K562 (cell line): ENCODE results near the gene KLK14. TPM values are rescaled to one million over a fixed set of nuclear protein-coding genes. Genes with fewer than 3 reads are reported as not detected.

ENCODE experiments used
- AFF4 ChIP-seq: sonication (generic); formaldehyde crosslinking; IDR thresholded peaks from 2 replicates; pipeline ENCODE4 v1.8.0; 2023; ENCODE audit warnings: mild to moderate bottlenecking, missing genetic modification reagents
- BRCA1 ChIP-seq, 2 experiments: fragments of 450-650 bp in 1 of 2; sonication (generic) in 1 of 2; formaldehyde crosslinking in 1 of 2; IDR thresholded peaks; 2 replicates each; pipeline versions ENCODE4 v1.5.0 to v1.6.1; 2017 to 2020; ENCODE audit warnings: mild to moderate bottlenecking in 1 of 2, missing genetic modification reagents in 1 of 2
- CBFB ChIP-seq: sonication (generic); formaldehyde crosslinking; IDR thresholded peaks from 2 replicates; pipeline ENCODE4 v1.4.0; 2020; ENCODE audit warnings: mild to moderate bottlenecking, missing genetic modification reagents
- EGR1 ChIP-seq: fragments of 450-650 bp; conservative IDR thresholded peaks from 2 replicates; pipeline ENCODE4 v1.6.1; 2017; ENCODE audit warnings: mild to moderate bottlenecking
- FOXM1 ChIP-seq, 2 experiments: fragments of 450-650 bp in 1 of 2; sonication (generic) in 1 of 2; formaldehyde crosslinking in 1 of 2; IDR thresholded peaks; 2 replicates each; pipeline versions ENCODE4 v1.6.1 to v1.9.0; 2017 to 2022; ENCODE audit warnings: low read depth in 2 of 2, mild to moderate bottlenecking in 2 of 2, missing genetic modification reagents in 1 of 2, moderate library complexity in 1 of 2
- FOXP1 ChIP-seq: sonication (generic); formaldehyde crosslinking; IDR thresholded peaks from 2 replicates; pipeline ENCODE4 v1.8.0; 2022; ENCODE audit warnings: mild to moderate bottlenecking, missing genetic modification reagents
- IRF9 ChIP-seq: fragments of 450-650 bp; IDR thresholded peaks from 2 replicates; pipeline ENCODE4 v1.6.1; 2016; ENCODE audit warnings: missing biosample characterization, missing genetic modification characterization
- LARP7 ChIP-seq: fragments of 450-650 bp; IDR thresholded peaks from 2 replicates; pipeline ENCODE4 v1.6.1; 2016
- LCOR ChIP-seq: sonication (generic); formaldehyde crosslinking; IDR thresholded peaks from 2 replicates; pipeline ENCODE4 v1.8.0; 2022; ENCODE audit warnings: mild to moderate bottlenecking, missing genetic modification reagents
- LEF1 ChIP-seq: fragments of 450-650 bp; IDR thresholded peaks from 2 replicates; pipeline ENCODE4 v1.6.1; 2016; ENCODE audit warnings: mild to moderate bottlenecking
- PHB ChIP-seq: fragments of 250-450 bp; sonication (Bioruptor Pico); IDR thresholded peaks from 2 replicates; pipeline ENCODE4 v1.5.0; 2021
- PRDM10 ChIP-seq: fragments of 450-650 bp; IDR thresholded peaks from 2 replicates; pipeline ENCODE4 v1.6.1; 2018; ENCODE audit not compliant: partially characterized antibody
- RCOR1 ChIP-seq, 2 experiments: IDR thresholded peaks; 2 replicates each; pipeline ENCODE4 v1.6.1; 2012; ENCODE audit warnings: low read depth in 2 of 2, low read length in 2 of 2, borderline replicate concordance in 1 of 2, improper control_type of control experiment in 1 of 2
- SIRT6 ChIP-seq: IDR thresholded peaks from one replicate; pipeline ENCODE4 v1.6.1; 2012; ENCODE audit warnings: low read depth, mild to moderate bottlenecking, control low read depth, inconsistent platforms, low read length, moderate library complexity
- SMARCE1 ChIP-seq: fragments of 450-650 bp; IDR thresholded peaks from 2 replicates; pipeline ENCODE4 v1.7.1; 2016; ENCODE audit warnings: mild to moderate bottlenecking
- TEAD1 ChIP-seq, 2 experiments: fragments of 450-650 bp in 1 of 2; sonication (generic) in 1 of 2; formaldehyde crosslinking; IDR thresholded peaks; 2 replicates each; pipeline versions ENCODE4 v1.4.0 to v1.8.0; 2020 to 2022; ENCODE audit warnings: mild to moderate bottlenecking in 2 of 2, missing genetic modification reagents in 1 of 2
- ZKSCAN1 ChIP-seq: fragments of 150-350 bp; IDR thresholded peaks from 2 replicates; pipeline ENCODE4 v1.6.1; 2016; ENCODE audit warnings: low read depth, low read length
- ZKSCAN3 ChIP-seq: fragments of 250-450 bp; sonication (Bioruptor Pico); IDR thresholded peaks from 2 replicates; pipeline ENCODE4 v1.4.0; 2020
- ZNF324 ChIP-seq: fragments of 250-450 bp; sonication (Bioruptor Pico); IDR thresholded peaks from 2 replicates; pipeline ENCODE4 v1.4.0; 2020; ENCODE audit warnings: mild to moderate bottlenecking
- ZNF766 ChIP-seq: fragments of 200-800 bp; sonication (Bioruptor generic); conservative IDR thresholded peaks from 2 replicates; pipeline ENCODE4 v1.6.1; 2016; ENCODE audit warnings: missing genetic modification characterization, missing compliant biosample characterization
- polyA plus RNA-seq, 8 experiments: library from polyadenylated mRNA; depleted of rRNA in 4 of 8; stranded (reverse) in 5 of 8; unstranded in 3 of 8; fragments of >200 nt; fragmentation: Nextera tagmentation in 2 of 8; fragmentation: Illumina TruSeq in 1 of 8; extraction: Ambion mirVana in 2 of 8; extraction: Trizol in 1 of 8; gene quantifications; 2 replicates each; pipeline versions ENCODE4 v1.2.1 to v1.2.3, GENCODE V29; 2011 to 2014; ENCODE audit warnings: inconsistent platforms in 1 of 8, missing spikeins in 1 of 8
- total RNA-seq, 7 experiments: library from RNA; depleted of rRNA in 6 of 7; stranded (reverse); fragments of >200 nt in 6 of 7; fragmentation: Illumina TruSeq in 2 of 7; extraction: Trizol in 2 of 7; gene quantifications; 2 replicates each; pipeline versions ENCODE4 v1.2.1 to v1.2.3, GENCODE V29; 2011 to 2021; ENCODE audit warnings: low replicate concordance in 1 of 7

The KLK14 gene
- total and polyA plus RNA-seq, 9 of the 15 experiments (the other 6 are each of a cell fraction or from before 2014, with no cell fraction given): not detected

- no peak for TF ChIP-seq BRCA1 (IDR thresholded peaks at IDR 0.05)
- TF ChIP-seq BRCA1 (CRISPR knock-in tag; IDR thresholded peaks at IDR 0.05): no peak
- peak; percentile 83 for TF ChIP-seq CBFB (CRISPR knock-in tag)
- 0 out of 2 replicates have a peak, but pooled peaks have one; percentile 31 for TF ChIP-seq AFF4 (CRISPR knock-in tag)
- peak; percentile 61; the same call in 1 of the 2 replicates for TF ChIP-seq LEF1
- TF ChIP-seq RCOR1 (IDR thresholded peaks at IDR 0.05; ENCODE audit: borderline replicate concordance in 1 of 2, low read depth in 2 of 2, low read length in 2 of 2): peak in 1 of 2 experiments; percentile 93; a peak in 2 of 4 replicates
- no peak; the same call in 1 of the 2 replicates for TF ChIP-seq ZKSCAN1
- TF ChIP-seq PRDM10: peak; percentile 67
- no peak for TF ChIP-seq ZNF324 (CRISPR knock-in tag)
- peak; percentile 87 to 91; a peak in 3 of 4 replicates for TF ChIP-seq TEAD1 (CRISPR knock-in tag; IDR thresholded peaks at IDR 0.05)
- peak; percentile 94 for TF ChIP-seq ZNF766 (CRISPR knock-in tag)
- TF ChIP-seq ZKSCAN3 (CRISPR knock-in tag): no peak
- no peak for TF ChIP-seq PHB
- no peak for TF ChIP-seq EGR1
- no peak for TF ChIP-seq FOXP1
- no peak for TF ChIP-seq IRF9 (tag)
- TF ChIP-seq SMARCE1: 0 out of 2 replicates have a peak, but pooled peaks have one; percentile 62
- TF ChIP-seq SIRT6: no peak
- no peak for TF ChIP-seq LARP7
- TF ChIP-seq FOXM1 (IDR thresholded peaks at IDR 0.05; ENCODE audit: low read depth): no peak
- TF ChIP-seq FOXM1 (CRISPR knock-in tag; IDR thresholded peaks at IDR 0.05; ENCODE audit: low read depth): no peak
- 0 out of 2 replicates have a peak, but pooled peaks have one; percentile 56 for TF ChIP-seq LCOR
Observed at GRCh38 chr19:51131780-51132680, 49.3 kb upstream of the KLK14 start (continued).
